ENCODE data around the gene ENPEP.

Gene ENPEP

GRCh38 chr4:110475881-110476818 is at the start of gene ENPEP:
TSS of gene ENPEP (plus strand) at chr4:110476155. CDS start at chr4:110476415, 260 bp downstream.
- TF ChIP-seq GATA2 (IDR thresholded peaks at IDR 0.05; ENCODE audit: low read depth, low read length) (no peak), GATA3 (IDR thresholded peaks at IDR 0.05; ENCODE audit: low read depth, low read length) (no peak)

DNA sequence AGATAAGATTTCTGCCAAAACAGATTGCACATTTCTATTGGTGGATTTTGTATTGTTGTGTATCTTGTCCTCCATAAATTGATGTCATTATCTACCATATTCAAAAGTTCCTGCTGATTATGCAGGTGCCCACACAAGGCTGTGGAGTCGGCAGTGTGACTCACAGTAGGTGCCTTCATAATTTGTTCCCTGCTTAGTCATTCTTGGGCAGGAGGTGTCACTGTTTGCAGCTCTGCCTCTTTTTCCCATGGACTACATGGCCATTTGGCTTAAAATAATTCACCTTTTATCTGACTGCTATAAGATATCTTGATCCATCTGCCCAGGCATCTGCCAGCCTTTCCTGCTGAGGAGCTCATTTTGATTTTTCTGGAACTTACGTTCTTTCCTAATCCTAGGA is 33.6 kb upstream of the ENPEP start:
- TF ChIP-seq GATA2 (IDR thresholded peaks at IDR 0.05; ENCODE audit: low read depth, low read length) (no peak), GATA3 (IDR thresholded peaks at IDR 0.05; ENCODE audit: low read depth, low read length) (no peak)

GRCh38 chr4:110442788-110443187 is 33.2 kb upstream of the ENPEP start:
- TF ChIP-seq GATA2 (IDR thresholded peaks at IDR 0.05; ENCODE audit: low read depth, low read length), result no peak
- no peak for TF ChIP-seq GATA3 (IDR thresholded peaks at IDR 0.05; ENCODE audit: low read depth, low read length)

- TF ChIP-seq GATA3 (IDR thresholded peaks at IDR 0.05; ENCODE audit: low read depth, low read length), result no peak
- TF ChIP-seq GATA2 (IDR thresholded peaks at IDR 0.05; ENCODE audit: low read depth, low read length), result no peak
These were observed 26.0 kb upstream of the ENPEP start for GRCh38 chr4:110449947-110450346.

- TF ChIP-seq GATA3 (IDR thresholded peaks at IDR 0.05; ENCODE audit: low read depth, low read length) (no peak), GATA2 (IDR thresholded peaks at IDR 0.05; ENCODE audit: low read depth, low read length) (no peak)
These were observed 23.4 kb upstream of the ENPEP start for GRCh38 chr4:110452546-110452945.

- TF ChIP-seq GATA3 (IDR thresholded peaks at IDR 0.05; ENCODE audit: low read depth, low read length) (no peak), GATA2 (IDR thresholded peaks at IDR 0.05; ENCODE audit: low read depth, low read length) (no peak)
These were observed 21.5 kb upstream of the ENPEP start for GRCh38 chr4:110454441-110454840.

GRCh38 chr4:110458494-110459266 is 17.3 kb upstream of the ENPEP start:
- TF ChIP-seq GATA2 (IDR thresholded peaks at IDR 0.05; ENCODE audit: low read depth, low read length), result no peak
- no peak for TF ChIP-seq GATA3 (IDR thresholded peaks at IDR 0.05; ENCODE audit: low read depth, low read length)

DNA sequence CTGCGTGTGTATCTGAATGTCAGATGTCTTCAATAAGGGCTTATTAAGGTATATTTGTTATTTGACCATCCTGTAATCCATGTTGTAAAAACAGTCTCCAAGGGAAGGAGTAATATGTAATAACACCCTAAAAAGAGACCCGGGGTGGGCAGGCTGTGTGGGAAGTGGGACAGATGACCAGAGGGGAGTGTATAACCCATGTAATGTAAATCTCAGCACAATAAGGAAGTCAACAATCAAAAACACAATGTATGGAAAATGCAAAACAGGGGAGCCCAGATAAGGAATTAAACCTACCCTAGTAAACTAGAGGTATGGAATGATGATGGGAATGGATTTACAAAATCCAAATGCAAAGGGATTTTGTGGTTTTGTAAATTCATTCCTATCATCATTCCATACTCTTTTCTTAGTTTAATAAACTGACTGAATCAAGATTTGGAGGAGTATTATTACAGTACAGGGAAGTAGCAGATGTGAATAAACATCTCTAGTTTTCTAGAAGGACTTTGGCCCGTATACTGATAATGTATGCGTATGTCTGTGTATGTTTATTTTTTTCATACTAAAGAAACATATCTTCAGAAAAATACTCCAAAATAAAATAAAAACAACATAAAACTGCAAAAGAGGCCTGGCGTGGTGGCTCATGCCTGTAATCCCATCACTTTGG is 15.7 kb upstream of the ENPEP start:
- TF ChIP-seq GATA2 (IDR thresholded peaks at IDR 0.05; ENCODE audit: low read depth, low read length) (no peak), GATA3 (IDR thresholded peaks at IDR 0.05; ENCODE audit: low read depth, low read length) (no peak)

DNA sequence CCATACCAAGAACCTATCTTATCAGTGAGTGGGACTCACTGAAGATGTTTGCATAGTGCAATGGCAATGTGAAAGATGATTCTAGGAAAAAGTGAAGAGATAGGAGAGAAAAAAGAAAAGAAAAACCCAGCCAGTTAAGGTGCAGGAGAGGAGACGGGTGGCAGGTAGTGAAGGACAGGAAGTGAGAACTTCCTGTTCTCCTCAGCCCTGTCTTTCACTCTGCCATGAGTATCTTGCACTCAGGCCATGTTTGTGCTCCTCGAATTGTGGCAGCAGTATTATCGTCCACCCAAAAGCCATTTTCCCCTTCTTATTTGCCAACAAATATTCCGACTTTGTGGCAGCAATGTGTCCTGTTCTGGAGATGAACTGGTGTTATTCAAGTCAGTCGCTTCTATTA is 8.6 kb upstream of the ENPEP start:
- TF ChIP-seq GATA2 (IDR thresholded peaks at IDR 0.05; ENCODE audit: low read depth, low read length) (no peak), GATA3 (IDR thresholded peaks at IDR 0.05; ENCODE audit: low read depth, low read length) (no peak)

DNA sequence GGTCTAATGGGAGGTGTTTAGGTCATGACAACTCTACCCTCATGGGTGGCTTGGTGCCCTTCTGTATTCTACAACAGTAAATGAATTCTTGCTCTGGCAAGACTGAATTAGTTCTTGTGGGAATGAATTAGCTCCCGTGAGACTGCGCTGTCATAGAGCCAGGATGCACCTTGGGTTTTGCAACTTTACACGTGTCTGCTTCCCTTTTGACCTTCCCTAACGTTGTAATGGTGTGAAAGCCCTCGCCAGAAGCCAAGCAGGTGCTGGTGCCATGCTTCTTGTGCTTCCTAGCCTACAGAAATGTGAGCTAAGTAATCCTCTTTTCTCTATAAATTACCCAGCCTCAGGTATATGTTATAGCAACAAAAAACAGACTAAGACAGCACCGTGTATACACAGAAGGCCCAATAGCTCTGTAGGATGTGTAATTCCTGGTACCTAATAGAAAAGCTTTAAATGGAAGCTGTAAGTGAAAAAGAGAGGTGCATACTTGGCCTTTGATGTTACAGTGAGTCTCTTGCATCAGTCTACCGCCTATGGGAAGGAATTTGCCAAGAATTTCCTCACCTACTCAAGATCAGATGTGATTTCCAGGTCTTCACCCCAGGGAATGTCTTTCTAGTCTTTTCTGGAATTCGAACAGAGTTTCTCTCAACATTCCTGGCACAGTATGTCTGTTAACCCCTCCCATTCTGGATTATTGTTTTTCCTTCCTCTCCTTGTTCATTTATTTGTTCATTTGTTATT is 3.2 kb upstream of the ENPEP start:
- TF ChIP-seq GATA2 (IDR thresholded peaks at IDR 0.05; ENCODE audit: low read depth, low read length), result no peak
- no peak for TF ChIP-seq GATA3 (IDR thresholded peaks at IDR 0.05; ENCODE audit: low read depth, low read length)

DNA sequence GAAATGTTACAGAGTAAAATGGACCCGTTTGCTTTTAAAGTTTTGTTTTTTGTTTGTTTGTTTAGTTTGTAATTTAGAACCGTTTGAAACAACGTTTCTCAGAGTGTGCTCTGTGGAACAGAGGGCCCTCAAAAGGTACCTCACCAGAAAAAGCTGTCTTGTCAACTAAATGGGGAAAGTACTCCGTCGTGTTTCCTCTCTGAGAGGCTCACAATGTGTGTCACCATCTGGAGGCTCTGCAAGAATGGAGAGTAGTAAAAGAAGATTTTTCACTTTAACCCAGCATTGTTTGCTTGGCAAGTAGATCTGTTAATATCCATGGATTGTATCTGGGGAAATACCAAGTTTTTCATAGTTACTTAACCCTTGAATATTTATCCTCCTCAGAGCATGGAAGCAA is 1.5 kb upstream of the ENPEP start:
- no peak for TF ChIP-seq GATA2 (IDR thresholded peaks at IDR 0.05; ENCODE audit: low read depth, low read length)
- no peak for TF ChIP-seq GATA3 (IDR thresholded peaks at IDR 0.05; ENCODE audit: low read depth, low read length)

DNA sequence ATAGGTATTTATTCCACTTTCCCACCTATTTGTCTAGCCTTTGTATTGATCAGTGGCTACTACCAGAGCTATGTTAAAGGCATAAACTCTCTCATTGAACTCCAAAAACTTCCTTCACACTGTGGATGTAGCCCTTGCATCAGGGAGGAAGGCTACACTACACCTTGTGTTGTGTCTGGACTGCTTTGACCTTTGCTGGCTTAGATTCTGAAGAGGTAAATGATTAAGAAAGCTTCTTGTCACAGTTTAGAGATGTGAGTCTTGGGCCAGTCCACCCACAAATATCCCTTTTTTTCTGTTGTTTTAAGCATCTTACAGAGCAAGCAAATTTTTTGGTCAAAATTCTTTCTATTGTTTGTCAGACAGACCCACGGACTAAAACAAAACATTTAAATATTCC is 1.9 kb downstream of the ENPEP start:
- TF ChIP-seq GATA2 (IDR thresholded peaks at IDR 0.05; ENCODE audit: low read depth, low read length) (no peak), GATA3 (IDR thresholded peaks at IDR 0.05; ENCODE audit: low read depth, low read length) (no peak)

- TF ChIP-seq GATA2 (IDR thresholded peaks at IDR 0.05; ENCODE audit: low read depth, low read length) (no peak), GATA3 (IDR thresholded peaks at IDR 0.05; ENCODE audit: low read depth, low read length) (no peak)
These were observed 4.1 kb downstream of the ENPEP start for GRCh38 chr4:110480031-110480549.

Data from SH-SY5Y (cell line).